Heart left ventricle (tissue), 16 donors: ENCODE data around the gene BCLAF3. TPM values are rescaled to one million over a fixed set of nuclear protein-coding genes. Genes with fewer than 3 reads are reported as not detected.
A peak's percentile ranks its signal among the peaks of the same experiment; 100 is the strongest.

ENCODE experiments used
- ATAC-seq, 4 donors: fragments of 200-7000 bp; cut with Tn5 transposase; one replicate each; pipeline ENCODE4 v1.9.1; 2020 to 2022; ENCODE audit warnings: moderate library complexity in 4 of 4, mild to moderate bottlenecking in 3 of 4, moderate number of reproducible peaks in 1 of 4
- DNase-seq, 5 donors: peaks; one replicate each; pipeline ENCODE4 v3.0.0-alpha.2; 2020
- H3K27ac ChIP-seq, 12 donors: fragments of 200-600 bp; sonication (generic) in 4 of 12; one replicate each; pipeline versions ENCODE4 v1.5.0 to v1.8.0; 2016 to 2022; ENCODE audit warnings: mild to moderate bottlenecking in 2 of 12
- H3K27me3 ChIP-seq, 9 donors: fragments of 200-600 bp; sonication (generic) in 2 of 9; one replicate each; pipeline versions ENCODE4 v1.5.1 to v1.8.0; 2016 to 2022; ENCODE audit warnings: mild to moderate bottlenecking in 3 of 9
- H3K36me3 ChIP-seq, 9 donors: fragments of 200-600 bp; sonication (generic) in 2 of 9; one replicate each; pipeline versions ENCODE4 v1.5.0 to v1.8.0; 2018 to 2022; ENCODE audit warnings: mild to moderate bottlenecking in 2 of 9
- H3K4me1 ChIP-seq, 12 donors: fragments of 200-600 bp; sonication (generic) in 4 of 12; one replicate each; pipeline versions ENCODE4 v1.5.0 to v1.8.0; 2016 to 2022; ENCODE audit warnings: mild to moderate bottlenecking in 3 of 12
- H3K4me3 ChIP-seq, 12 donors: fragments of 200-600 bp; sonication (generic) in 4 of 12; one replicate each; pipeline versions ENCODE4 v1.5.0 to v1.8.0; 2017 to 2022; ENCODE audit warnings: mild to moderate bottlenecking in 9 of 12, moderate library complexity in 4 of 12
- H3K9me3 ChIP-seq, 12 donors: fragments of 200-600 bp; sonication (generic) in 4 of 12; one replicate each; pipeline versions ENCODE4 v1.5.0 to v1.8.0; 2016 to 2022; ENCODE audit warnings: mild to moderate bottlenecking in 1 of 12
- CTCF ChIP-seq, 12 donors: fragments of 200-600 bp; sonication (generic) in 4 of 12; IDR thresholded peaks; one replicate each; pipeline versions ENCODE4 v1.5.0 to v1.8.0; 2018 to 2022; ENCODE audit warnings: antibody characterized with exemption in 12 of 12, mild to moderate bottlenecking in 5 of 12
- POLR2A ChIP-seq, 2 donors: fragments of 450-650 bp; IDR thresholded peaks; one replicate each; pipeline ENCODE4 v1.6.1; 2017; ENCODE audit warnings: antibody characterized with exemption in 2 of 2, mild to moderate bottlenecking in 2 of 2, moderate library complexity in 2 of 2
- WGBS, 4 donors: extraction: QIAGEN DNeasy Blood & Tissue Kit in 2 of 4; methylation state at CpG; one replicate each; pipeline versions ENCODE4 v1.1.5 to v1.1.7; 2013 to 2018; 5-methylcytosine and 5-hydroxymethylcytosine counted together
- intact Hi-C, 10 donors: fragments of 100-400 bp; cut with DNase I; formaldehyde crosslinking; loops; one replicate each; pipeline versions ENCODE4 v1.11.1 to v1.14.2; 2022
- long read RNA-seq, 3 donors: library from polyadenylated mRNA; unstranded; transcript quantifications; one replicate each; pipeline ENCODE4 v2.0.0, GENCODE V29; 2020 to 2021
- polyA plus RNA-seq, 2 donors: library from polyadenylated mRNA; stranded (reverse); fragments of 200-250 nt; gene quantifications; one replicate each; pipeline ENCODE4 v1.2.3, GENCODE V29; 2013
- total RNA-seq, 9 donors: library from RNA; depleted of rRNA in 2 of 9; stranded (reverse); fragments of >200 nt in 2 of 9; fragmentation: NEBNext Ultra II Directional in 3 of 9; extraction: Animal tissue kit (Norgen Biotek cat#: 25700) in 3 of 9; gene quantifications; one replicate each; pipeline versions ENCODE4 v1.1.0 to v1.2.4, GENCODE V29; 2016 to 2023
- donor health status: ischemic (EF 13 %, LVEDD 7.1; RV severe dilation, severe dysfunction).
- donor health status: healthy with polysubstance abuse.
- donor health status: DM: no; HTN: yes; CAD: no.
- donor health status: DM: no; HTN: no; CAD: no.
- donor health status: ischemic (EF 25% LVEDD 6.9; RV normal size, moderate dysfunction).
- donor health status: ischemic (EF 25% LVEDD 5.7; RV mildly dilated, moderate dysfunction).
- donor health status: healthy.
- donor health status: DM: yes; HTN: yes; CAD: no.
- donor health status: ischemic (EF 35%, LVEDD 5.7; RV mildly dilated, moderate dysfunction).
- donor health status: nonischemic (EF 11% LVEDD 7.7; RV severe dilation, severe dysfunction).
- donor health status: DM: yes; HTN: yes; CAD: no.
- donor health status: PGD.
- donor health status: ischemic (EF 29% LVEDD 5.4; RV normal size, mild dysfunction).
- donor health status: nonischemic (EF 23%, LVEDD 6.1; RV moderate dilation, normal function).

The BCLAF3 gene
- total RNA-seq, result 10 to 100 TPM in 1 of 9 donors, 1 to 10 TPM in 8; 2.4 to 10.6 (median 7.8) TPM
- 1 to 10 TPM; 2.0 to 3.2 TPM for polyA plus RNA-seq
- long read RNA-seq, donor 1, partial matches to known transcripts, result 3 of 9 reads
- long read RNA-seq, donor 1, other reads (novel, unspliced or antisense), result 6 of 9 reads
- long read RNA-seq, donor 2, partial matches to known transcripts, result 1 of 3 reads
- long read RNA-seq, donor 2, other reads (novel, unspliced or antisense), result 2 of 3 reads
- long read RNA-seq, donor 3, partial matches to known transcripts, result 2 of 8 reads
- long read RNA-seq, donor 3, other reads (novel, unspliced or antisense), result 6 of 8 reads

- ATAC-seq (peak; percentile 99 to 100 (median 100)), DNase-seq (peak; percentile 90 to 95 (median 90))
- 0 to 36% (median 14%) methylated on average over 37 to 92 of the region's 103 CpGs for WGBS, 4 donors
- Histone ChIP-seq H3K36me3 (no peaks in the 10 kb centered on the region), H3K4me3 (peak within 1 kb of the TSS; percentile 52 to 90 (median 77)), H3K27me3 (no peaks in the 10 kb centered on the region), H3K4me1 (peaks cover 0 to 12% (median 0%) of the 10 kb centered on the region in 12 donors), H3K9me3 (no peaks in the 10 kb centered on the region), H3K27ac (peak within 1 kb of the TSS in 11 of 12 donors; percentile 44 to 80 (median 66))
- intact Hi-C loops, result loop anchor here in 7 of 10 donors (2.0 to 10.0 kb wide), 5 partner anchors 56 to 86 kb away; no protein-coding TSS in a partner anchor
- TF ChIP-seq POLR2A (IDR thresholded peaks at IDR 0.05), result no peak
- TF ChIP-seq CTCF (IDR thresholded peaks at IDR 0.05), result peak; percentile 65 to 86 (median 77)
Observed at GRCh38 chrX:19990556-19991349, at the start of gene BCLAF3. Gene BCLAF3, minus strand, starts transcription at chrX:19991061. Its CDS starts 20,797 bp downstream, at chrX:19970264.

- TF ChIP-seq POLR2A (IDR thresholded peaks at IDR 0.05), result no peak
- TF ChIP-seq CTCF (IDR thresholded peaks at IDR 0.05), result no peak
- WGBS, 4 donors, result 76 to 89% (median 84%) methylated on average over 3 of the region's 3 CpGs
Observed at GRCh38 chrX:20038966-20039365, 48.1 kb upstream of the BCLAF3 start.

GRCh38 chrX:20037186-20037585 lies 46.3 kb upstream of the BCLAF3 start:
- ATAC-seq, result no peak
- Histone ChIP-seq H3K27me3 (peaks cover 0 to 5% (median 0%) of the 10 kb centered on the region in 9 donors), H3K27ac (no peak overlapping the region), H3K4me3 (no peak overlapping the region), H3K4me1 (no peaks in the 10 kb centered on the region), H3K36me3 (no peaks in the 10 kb centered on the region), H3K9me3 (no peaks in the 10 kb centered on the region)
- 83 to 94% (median 86%) methylated on average over 6 of the region's 6 CpGs for WGBS, 4 donors
- intact Hi-C loops, result no loop called here
- DNase-seq, result no peak
- TF ChIP-seq CTCF (IDR thresholded peaks at IDR 0.05), result no peak
- TF ChIP-seq POLR2A (IDR thresholded peaks at IDR 0.05), result no peak

More at GRCh38 chrX:20038966-20039365, 48.1 kb upstream of the BCLAF3 start:
- Histone ChIP-seq H3K9me3 (no peaks in the 10 kb centered on the region), H3K36me3 (no peaks in the 10 kb centered on the region), H3K4me1 (no peaks in the 10 kb centered on the region), H3K27me3 (peaks cover 0 to 4% (median 0%) of the 10 kb centered on the region in 9 donors), H3K27ac (no peak overlapping the region), H3K4me3 (no peak overlapping the region)
- ATAC-seq, result no peak
- intact Hi-C loops, result no loop called here
- DNase-seq, result no peak

- Histone ChIP-seq H3K36me3 (no peaks in the 10 kb centered on the region), H3K9me3 (no peaks in the 10 kb centered on the region), H3K27ac (no peak overlapping the region), H3K27me3 (peaks cover 0 to 16% (median 0%) of the 10 kb centered on the region in 9 donors), H3K4me1 (no peaks in the 10 kb centered on the region), H3K4me3 (no peak overlapping the region)
- no peak for ATAC-seq
- 63 to 79% (median 66%) methylated on average over 2 of the region's 2 CpGs for WGBS, 4 donors
- TF ChIP-seq CTCF (IDR thresholded peaks at IDR 0.05), result no peak
- TF ChIP-seq POLR2A (IDR thresholded peaks at IDR 0.05), result no peak
- intact Hi-C loops, result no loop called here
- no peak for DNase-seq
Observed at GRCh38 chrX:20032201-20032600, 41.3 kb upstream of the BCLAF3 start.
